NCI-H446 (cell line): ENCODE measurements around the gene CFAP54.

Experiments
- DNase-seq, 2 experiments: peaks; one replicate each; lab custom pipeline; 2025; lab: John Stamatoyannopoulos, UW

The CFAP54 gene

DNA sequence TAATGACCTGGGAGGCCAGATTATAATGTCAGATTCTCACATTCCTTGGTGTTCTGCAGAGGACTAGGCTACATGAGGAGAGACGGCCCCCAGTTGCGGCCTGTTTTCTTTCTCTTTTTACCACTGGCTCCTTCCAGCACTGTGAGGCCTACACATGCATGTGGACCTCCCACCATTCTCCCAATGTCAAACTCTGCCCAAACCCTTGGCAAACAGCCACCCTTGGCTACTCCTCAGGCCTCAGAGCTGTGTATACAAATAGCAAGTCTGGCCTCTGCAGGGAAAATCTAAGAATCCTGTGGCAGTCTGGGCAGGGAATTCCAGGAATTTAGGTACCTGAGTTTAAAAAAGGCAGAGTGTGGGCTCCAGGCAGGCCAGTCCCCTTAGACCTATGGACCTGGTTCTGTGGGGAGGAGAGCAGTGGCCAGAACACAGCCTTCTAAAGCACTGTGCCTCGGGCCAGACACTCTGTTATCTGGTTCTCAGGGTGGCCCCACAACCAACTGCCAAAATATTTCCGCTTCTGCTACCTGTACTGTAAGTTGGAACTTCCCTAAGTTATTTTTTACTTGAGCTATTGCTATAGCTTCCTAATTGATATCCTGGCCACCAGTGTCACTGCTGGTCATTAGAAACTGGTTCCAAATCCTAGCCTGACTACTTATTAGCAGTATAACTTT is 397.8 kb downstream of the CFAP54 start:
- DNase-seq: peak in 1 of 2 experiments; percentile 9

DNA sequence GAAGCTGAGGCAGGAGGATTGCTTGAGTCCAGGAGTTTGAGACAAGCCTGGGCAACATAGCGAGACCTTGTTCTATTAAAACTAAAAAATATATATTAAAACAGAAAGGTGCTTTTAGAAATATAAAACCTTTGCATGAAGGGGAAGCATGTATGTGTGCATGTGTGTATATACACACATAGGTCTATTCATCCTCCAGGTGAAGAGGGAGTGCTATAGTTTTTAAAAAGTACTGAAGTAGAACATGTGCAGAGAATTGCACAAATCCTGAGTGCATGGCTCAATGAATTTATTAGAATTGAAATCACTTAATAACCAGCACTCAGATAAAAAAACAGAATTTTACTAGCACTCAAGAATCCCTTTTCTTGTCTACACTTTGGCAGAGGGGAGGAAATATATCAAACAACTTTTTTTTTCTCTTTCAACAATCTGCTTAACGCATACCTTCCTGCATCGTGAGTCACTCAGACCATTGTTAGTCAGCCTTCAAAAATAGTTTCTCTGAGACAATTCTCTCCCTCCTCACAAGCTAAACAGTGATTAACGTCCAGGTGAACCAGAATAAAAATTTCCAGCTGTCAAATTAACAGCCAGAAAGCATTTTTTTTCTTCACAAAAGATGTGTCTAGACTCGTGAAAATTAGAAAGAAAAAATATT is 400.0 kb downstream of the CFAP54 start:
- DNase-seq: no peak

DNA sequence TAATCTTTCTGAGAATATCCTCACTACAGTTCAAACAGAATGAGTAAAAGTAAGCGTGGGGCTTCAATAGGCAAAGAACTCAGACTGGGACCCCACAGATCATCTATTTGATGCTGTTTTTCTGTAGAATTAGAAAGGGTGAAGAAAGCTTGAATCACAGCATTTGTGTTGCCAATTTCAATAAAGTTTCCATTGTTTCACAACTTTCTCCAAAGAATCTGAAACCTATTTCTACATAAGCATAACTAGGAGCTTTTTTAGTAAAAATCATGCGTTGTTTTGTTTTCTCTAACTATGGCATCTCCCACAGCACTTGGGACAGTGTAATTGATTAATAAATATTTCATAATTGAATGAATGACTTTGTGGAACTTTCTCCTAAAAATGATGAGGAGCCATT is 401.0 kb downstream of the CFAP54 start:
- DNase-seq: no peak

DNA sequence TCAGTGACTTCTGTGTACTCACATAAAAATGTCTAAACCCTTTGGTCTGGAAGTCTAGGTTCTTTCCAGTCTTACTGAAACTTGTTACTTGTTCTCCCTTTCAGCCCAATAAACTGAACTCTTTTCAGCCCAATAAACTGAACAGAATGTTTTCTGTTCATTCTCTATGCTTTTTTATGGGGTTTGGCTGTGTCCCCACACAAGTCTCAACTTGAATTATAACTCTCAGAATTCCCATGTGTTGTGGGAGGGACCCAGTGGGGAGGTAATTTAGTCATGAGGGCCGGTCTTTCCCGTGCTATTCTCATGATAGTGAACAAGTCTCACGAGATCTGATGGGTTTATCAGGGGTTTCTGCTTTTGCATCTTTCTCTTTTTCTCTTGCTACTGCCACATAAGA is 402.7 kb downstream of the CFAP54 start:
- DNase-seq: no peak

DNA sequence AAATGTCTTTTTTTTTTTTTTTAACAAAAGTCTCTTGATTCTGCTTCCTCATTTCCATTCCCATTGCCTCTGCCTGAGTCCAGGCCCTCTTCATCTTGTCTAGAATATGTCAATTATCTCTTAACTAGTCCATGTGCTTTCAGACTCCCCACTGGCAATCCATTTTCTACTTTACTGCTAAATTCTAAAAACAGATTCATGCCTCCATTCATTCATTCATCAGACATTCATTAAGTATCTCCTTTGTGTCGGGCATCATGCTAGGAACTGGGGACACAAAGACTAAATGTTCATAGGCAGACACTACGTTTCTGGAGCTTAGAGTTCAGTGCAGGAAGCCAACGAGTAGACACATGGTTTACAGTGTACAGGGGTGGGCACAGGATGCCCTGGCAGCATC is 408.0 kb downstream of the CFAP54 start:
- DNase-seq: no peak

DNA sequence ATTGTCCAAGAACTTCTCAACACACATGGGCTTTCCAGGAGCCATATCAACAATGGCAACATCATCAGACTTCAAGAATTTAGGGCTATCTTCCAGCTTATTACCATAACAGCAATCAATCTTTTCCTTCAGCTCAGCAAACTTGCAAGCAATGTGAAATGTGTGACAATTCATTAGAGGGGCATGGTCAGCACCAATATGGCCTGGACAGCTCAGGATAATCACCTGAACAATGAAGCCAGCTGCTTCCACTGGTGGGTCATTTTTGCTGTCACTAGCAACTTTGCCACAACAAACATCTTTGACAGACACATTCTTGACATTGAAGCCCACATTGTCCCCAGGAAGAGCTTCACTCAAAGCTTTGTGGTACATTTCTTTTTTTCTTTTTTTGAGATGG is 411.8 kb downstream of the CFAP54 start:
- no peak for DNase-seq

DNA sequence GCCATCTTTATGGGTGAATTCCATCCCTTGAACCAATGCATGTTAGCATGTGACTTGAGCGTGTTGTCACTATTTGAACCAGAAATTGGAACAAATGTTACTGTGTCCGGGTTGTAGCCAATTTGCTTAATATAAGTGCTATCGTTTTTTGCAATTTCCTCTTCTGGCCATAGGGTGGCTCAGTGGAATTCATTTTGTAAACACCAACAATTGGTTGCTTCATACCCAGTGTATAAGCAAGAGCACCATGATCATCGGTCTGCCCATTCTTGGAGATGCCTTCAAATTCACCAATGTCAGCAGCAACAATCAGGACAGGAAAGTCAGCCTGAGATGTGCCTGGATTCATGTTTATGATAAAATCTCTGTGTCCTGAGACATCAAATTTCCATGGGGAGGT is 412.7 kb downstream of the CFAP54 start:
- DNase-seq: peak in 1 of 2 experiments; percentile 3

DNA sequence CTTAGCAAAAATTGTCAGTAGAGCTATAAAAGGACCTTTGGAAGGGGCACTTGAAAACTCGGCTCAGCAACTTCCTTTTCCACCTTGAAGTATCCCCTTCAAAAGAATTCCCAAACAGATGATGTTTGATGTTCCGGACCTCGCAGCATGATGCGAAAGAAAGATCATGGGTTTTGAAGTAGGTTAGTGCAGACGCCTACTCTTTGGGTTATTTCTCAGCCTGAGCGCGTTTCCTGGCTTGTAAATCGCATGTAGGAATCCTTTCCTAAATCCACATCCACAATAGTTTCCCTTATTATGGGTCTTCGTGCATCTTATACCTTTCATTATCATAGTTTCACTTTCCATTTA is 417.1 kb downstream of the CFAP54 start:
- DNase-seq: no peak

DNA sequence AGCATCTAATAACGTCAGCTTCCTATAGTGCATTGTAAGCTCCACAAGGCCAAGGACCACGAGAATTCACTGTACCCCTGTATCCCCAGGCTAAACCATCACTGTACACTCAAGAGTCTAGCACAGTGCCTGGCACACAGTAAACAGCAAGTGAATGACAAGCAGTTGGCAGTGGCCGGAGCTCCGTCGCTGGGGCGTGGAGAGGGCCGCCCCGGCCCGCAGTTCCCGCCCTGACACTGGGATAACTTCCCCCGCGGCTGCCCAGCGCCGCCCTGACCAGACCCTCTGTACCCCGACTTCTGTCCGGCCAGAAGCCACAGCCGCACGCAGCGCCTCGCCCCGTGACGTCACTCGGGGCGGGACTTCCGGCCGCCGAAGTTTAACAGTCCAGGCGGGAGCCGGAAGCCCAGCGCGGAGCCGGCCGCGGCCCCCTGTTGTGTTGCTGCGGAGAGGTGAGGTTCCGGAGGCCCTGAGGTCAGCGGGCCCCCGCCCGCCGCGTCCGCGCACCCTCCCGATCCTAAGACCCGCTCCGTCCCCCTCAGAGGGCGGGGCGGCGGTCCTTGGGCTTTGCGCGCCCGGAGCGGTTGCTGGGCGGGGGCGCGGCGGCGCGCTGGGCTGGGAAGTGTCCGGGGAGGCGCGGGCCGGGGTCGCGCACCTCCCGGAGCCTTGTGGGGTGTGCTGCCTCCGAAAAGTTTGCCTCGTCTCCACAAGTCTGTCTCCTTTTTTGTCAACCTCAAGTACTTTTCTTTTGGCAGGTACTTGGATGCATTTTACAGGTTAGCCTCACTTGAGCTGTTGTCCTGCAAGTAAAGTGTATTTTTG is 417.7 kb downstream of the CFAP54 start, which contains the start of gene NEDD1:
Gene NEDD1, plus strand, starts transcription at position 409 of the 822 bp plus-strand sequence. CDS start 2,503 bp downstream, outside the sequence.
- peak; percentile 5 to 85 for DNase-seq

DNA sequence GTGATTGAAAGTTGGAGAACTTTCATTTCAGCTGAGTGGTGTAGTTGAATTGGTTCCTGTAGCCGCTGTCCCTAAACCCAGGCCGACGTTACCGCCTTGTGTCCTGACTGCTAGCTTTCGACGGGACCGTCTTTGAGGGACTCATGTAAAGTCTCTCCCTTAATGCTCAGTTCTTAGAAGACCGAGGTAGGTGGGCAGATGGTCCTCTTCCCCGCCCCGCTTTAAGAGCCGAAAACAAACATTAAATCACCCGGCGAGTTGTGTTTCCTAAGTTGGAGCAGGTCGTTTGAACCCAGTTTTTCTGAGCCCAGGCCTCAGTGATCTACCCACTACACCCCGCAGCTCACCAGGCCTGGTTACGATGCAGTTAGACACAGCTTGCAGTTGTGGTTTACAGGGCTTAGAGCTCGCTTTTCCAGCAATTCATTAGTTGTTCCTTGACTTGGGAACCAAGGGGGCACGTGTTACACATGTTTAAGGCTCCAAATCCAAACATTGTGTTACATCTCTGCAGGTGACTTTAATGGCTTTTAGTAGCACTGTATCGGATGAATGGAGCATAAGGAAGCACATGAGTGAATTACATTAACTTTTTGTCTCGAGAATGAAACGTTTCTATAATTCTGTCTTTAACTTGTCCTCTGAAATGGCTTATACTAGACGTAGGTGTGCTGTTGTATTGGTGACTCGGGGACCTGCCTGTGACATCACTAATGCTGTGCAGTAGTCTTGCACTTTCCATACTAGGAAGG is 418.5 kb downstream of the CFAP54 start:
- DNase-seq: no peak

DNA sequence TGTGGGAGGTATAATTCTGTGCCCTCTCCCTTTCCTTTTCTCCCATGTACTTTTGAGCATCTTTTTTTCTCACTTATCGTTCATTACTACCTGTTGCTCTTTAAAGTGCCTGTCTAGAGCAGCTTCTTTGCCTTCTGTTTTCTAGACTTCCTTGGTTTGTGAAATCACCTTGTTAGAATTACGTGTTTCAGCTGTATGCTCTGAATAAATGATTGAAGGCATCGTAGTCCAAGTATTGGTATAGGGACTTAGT is 419.0 kb downstream of the CFAP54 start:
- no peak for DNase-seq

DNA sequence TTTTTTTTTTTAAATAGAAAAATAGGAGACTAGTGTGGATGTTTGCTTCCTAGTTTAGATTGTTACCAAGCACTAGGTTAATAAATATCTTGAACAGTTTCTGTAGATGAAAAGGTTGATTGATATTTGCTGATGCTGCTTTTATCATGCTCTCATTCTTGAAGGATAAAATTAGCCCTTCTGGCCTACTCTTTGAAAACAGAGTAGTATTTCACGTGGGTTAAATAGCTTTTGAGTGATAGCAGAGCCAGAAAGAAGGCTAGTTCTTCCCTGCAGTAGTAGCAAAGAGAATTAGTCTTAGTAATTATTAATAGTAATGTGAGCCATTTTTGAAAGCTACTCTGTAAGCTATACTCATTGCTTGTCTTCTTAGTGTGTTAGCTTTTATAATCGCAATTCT is 422.9 kb downstream of the CFAP54 start:
- DNase-seq: no peak

DNA sequence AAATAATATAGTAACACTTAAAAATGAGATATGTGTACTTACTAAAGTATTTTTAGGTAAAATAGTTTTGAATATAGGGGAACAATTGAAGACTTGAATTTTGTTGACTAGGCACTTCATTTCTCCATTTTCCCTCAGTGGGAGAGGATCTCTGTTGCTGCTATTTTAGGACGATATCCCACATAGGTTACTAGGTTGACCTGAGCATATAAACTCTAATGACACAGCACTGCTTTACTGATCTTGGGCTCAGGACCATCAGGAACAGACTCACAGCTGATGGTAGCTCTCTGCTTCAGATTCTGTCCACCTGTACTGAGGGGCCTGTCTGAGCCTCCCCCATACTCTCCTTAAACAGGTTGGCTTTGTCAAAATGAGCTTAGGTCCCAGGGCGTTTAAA is 423.6 kb downstream of the CFAP54 start:
- no peak for DNase-seq

DNA sequence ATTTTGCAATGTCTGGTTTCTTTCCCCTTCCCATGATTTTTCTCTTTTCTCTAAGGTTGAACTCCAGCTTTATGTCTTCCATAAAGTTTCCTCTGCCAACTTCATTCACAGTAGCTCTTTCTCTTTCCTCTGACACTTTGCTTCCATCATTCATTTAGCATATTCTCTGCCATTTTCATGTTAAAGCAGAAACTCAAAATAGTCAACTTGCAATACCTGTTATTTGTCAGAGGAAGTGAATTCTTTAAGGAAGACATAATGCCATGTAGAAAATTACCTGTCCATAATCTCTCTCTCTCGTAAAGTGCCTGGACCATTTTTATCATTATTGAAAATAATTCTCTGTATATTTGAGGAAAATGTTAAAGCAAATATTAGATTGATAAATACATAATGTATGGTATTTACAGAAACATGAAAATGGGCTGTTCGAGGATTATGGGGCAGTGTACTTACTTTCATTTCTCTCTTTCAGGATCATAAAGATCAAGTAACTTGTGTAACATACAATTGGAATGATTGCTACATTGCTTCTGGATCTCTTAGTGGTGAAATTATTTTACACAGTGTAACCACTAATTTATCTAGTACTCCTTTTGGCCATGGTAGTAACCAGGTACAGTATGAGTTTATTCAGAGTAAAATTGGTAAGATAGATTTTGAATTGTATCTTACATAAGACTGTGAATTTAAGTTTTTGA is 430.3 kb downstream of the CFAP54 start:
- DNase-seq: no peak
